Right renal cortex interstitium (tissue), 3 donors: Measurements from ENCODE around the gene TMBIM6. TPM values are rescaled to one million over a fixed set of nuclear protein-coding genes. Genes with fewer than 3 reads are reported as not detected.

Source experiments
- DNase-seq, 3 donors: peaks; one replicate each; pipeline ENCODE4 v3.0.0-alpha.2; 2013; ENCODE audit warnings: low read depth in 3 of 3, low spot score in 2 of 3
- polyA plus RNA-seq, 3 donors: library from polyadenylated mRNA; unstranded; fragments of 120-200 nt; gene quantifications; one replicate each; pipeline ENCODE4 v1.2.1, GENCODE V29; 2013; ENCODE audit not compliant: insufficient read length in 3 of 3

Gene TMBIM6
- polyA plus RNA-seq, 3 donors: 778 to 791 (median 781) TPM

- DNase-seq: no peak
These were observed 54.3 kb downstream of the TMBIM6 start for GRCh38 chr12:49795654-49796105.

GRCh38 chr12:49796155-49796554 is 54.8 kb downstream of the TMBIM6 start:
- no peak for DNase-seq

DNA sequence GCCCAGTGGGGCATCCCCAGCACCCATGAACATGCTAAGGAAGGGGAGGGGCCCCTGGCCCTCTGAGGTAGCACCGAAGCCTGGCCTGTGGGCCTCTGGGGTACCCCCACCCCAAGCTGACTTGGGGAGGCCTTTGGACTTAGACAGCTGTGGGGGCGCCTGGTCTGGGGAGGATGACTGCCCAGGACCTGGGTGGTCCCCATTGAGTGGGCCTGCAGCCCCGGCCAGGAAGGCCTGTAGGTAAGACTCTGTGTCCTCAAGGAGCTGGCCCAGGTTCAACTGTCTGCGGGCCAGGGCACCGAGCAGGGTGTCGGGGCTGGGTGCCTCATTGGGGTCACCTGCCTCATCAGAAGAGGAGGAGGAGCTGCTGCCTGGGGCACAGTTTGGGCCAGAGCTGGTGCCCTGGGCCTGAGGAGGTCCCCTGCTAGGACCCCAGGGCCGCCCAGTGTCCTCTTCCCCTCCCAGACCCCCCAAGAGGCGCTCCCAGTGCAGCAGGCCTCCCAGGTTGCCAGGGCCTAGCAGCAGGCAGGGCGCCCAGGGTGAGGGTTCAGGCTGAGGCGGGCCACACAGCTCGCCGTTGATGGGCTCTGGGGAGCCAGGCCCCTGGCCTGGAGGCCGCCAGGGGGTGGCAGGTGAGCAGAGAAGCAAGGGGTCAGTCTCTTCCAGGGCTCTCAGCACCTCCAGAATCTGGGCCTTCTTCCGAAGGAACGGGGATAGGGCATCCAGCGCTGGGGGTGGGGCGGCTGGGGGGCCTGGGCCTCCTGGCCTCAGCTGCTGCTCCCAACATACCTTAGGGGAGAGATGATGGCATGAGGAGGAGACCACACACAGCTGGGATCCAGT is 55.5 kb downstream of the TMBIM6 start:
- DNase-seq: no peak

DNA sequence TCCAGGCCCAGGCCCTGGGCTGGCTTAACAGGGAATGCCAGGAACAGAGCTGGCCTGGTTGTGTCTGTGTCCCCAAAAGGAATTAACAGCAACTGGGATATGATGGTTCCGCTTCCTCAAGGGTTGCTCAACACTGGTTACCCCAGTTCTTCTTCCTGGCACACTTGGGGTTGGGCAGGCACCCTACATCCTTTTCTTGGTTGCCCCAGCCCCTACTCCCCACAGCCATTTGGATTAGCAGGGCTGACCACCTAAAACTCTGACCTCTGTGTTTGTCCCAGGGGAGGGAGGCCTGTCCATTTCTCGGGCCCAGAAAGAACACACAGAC is 56.1 kb downstream of the TMBIM6 start:
- DNase-seq: no peak

GRCh38 chr12:49798248-49798647 is 56.9 kb downstream of the TMBIM6 start:
- no peak for DNase-seq

DNA sequence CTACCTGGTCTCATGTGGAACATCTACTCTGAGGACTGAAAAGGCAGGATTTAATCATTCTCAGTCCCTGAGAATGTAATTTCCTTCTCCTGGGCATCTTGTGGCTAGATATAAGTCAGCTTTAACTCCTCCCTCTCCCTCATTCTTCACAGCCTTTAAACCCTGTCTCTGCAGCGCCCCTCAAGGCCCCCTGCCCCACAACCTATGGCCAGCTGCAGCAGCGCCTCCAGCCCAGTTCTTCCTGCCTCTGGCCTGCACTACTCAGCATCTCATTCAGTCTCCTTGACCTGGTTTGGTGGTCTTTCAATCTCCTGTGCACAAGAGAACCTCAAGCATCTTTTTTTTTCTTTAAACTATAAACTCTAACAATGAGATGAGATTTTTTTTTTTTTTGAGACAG is 57.6 kb downstream of the TMBIM6 start:
- no peak for DNase-seq

- no peak for DNase-seq
These were observed 59.2 kb downstream of the TMBIM6 start for GRCh38 chr12:49800421-49801140.

DNA sequence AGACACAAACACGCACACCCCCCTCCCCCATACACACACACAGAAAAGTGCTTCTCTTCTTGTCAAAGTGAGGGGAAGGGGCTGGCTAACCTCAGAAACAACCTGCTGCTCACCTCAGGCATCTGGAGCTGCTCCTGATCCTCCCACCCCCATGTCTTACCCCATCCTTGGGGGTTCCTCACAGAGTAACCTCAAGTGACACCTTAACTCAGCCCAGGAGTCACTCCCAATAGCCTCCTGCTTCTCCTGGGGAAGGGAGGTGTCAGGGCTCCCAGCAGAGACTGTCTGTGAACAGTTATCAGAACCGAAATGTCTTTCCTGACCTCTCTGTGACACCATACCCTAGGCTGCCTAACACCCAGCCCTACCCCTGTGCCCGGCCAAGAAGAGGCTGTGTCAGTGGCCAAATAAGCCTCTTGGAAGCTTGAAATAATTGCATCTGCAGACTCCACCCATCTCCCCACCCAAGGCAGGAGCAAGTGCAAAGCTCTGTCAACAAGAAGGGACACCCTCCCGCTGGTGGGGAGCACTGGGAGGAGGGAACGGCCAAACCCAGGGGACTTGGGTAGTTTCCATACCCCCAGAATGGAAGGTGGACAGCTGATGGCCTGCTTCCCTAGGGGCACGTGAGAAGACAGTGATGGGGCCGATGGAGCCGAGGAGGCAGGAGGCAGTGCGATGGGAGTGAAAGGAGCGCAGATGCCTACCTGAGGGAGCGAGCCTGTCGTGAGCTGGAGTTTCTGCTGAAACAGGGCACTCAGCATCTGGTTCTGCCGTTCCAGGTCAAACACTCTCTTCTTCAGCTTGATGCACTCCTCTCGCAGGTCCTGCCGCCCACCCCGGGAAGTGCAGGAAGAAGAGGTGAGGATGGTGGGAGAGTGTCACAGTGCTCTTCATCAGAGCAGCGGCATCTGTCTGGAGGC is 60.0 kb downstream of the TMBIM6 start:
- DNase-seq: no peak

DNA sequence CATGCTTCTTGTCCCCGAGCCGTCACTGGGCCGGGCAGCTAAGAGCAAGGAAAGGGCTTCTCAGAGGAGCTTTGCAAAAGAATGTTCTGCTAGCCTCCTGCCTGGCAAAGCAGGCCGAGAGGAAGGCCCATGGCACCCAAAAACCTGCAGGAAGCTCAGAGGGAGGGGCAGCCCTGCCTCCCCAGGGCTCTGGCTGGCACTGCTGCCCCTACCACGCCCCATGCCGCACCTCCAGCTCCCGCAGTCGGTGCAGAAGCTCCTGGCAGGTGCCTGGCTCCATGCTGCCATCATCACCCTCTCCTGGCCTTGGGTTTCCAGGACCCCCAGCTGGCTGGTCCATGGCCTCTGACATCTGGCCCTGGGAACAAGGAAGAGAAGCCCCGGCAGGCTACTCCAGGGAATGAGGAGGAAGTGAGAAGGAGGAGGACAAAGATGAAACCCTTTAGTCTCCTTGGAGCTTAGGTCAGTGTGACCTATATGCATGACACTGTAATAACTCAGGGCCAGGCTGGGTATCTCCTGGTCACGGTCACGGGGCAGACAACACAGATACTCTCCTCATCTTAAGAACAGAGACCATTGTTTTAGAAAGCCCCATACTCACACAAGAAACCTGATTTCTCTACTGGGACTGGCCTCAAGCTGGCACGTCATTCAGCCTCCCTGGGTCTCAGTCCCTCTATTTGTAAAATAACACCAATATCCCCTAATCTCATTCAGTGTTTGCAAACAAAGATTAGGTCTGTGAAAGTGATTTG is 62.5 kb downstream of the TMBIM6 start:
- no peak for DNase-seq

- no peak for DNase-seq
These were observed 63.5 kb downstream of the TMBIM6 start for GRCh38 chr12:49804821-49805220.

DNA sequence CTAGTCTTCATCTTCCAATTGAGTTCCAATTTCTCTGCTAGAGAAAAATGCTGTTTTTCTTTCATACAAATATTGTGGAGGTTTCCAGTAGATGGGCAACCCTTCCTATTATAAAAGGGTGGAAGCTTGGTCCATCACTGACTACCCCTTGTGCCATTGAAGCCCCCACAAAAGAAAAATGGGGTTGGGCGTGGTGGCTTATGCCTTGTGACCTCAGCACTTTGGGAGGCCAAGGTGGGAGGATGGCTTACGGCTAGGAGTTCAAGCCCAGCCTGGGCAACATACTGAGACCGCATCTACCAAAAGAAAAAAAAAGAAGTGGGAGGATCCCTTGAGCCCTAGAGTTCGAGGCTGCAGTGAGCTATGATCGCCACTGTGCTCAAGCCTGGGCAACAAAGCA is 64.1 kb downstream of the TMBIM6 start:
- DNase-seq: no peak

- no peak for DNase-seq
These were observed 65.0 kb downstream of the TMBIM6 start for GRCh38 chr12:49806321-49806813.

- DNase-seq: no peak
These were observed 65.5 kb downstream of the TMBIM6 start for GRCh38 chr12:49806877-49807276.

- no peak for DNase-seq
These were observed 66.7 kb downstream of the TMBIM6 start for GRCh38 chr12:49807991-49808580.

DNA sequence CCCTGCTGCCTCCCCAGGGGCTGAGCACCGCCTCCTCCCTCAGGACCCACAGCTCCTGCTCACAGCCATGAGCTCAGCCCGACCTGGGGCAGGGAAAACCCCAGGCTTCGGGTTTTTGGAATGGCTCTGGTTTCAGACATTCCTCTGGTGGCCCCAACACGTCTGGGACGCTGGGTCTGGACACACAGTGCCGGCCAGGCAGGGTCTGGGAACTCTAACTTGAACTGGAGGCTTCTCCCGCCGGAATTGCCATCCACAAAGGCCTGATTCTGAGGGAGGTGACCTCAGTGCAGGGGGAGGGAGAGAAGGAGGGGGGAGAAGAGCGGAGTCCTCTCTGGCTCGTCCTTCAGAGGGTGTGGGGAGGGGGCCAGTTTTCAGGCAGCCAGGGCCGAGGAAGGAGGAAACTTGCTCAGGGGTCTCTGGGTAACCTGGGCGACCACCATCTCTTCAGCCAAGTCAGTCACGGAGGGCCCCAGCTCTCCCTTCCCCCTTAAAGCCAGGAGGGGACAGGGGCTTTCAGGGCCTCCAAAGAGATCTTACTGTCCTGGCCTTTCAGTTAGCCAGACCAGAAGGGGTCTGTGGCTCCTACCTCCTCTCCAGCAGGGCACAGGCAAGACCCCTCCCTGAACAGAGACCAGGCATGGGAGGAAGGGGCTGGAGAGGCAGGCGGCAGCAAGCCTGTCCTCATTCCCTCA is 67.5 kb downstream of the TMBIM6 start:
- DNase-seq: no peak

- no peak for DNase-seq
These were observed 68.1 kb downstream of the TMBIM6 start for GRCh38 chr12:49809381-49809905.

GRCh38 chr12:49809906-49810389 is 68.6 kb downstream of the TMBIM6 start:
- DNase-seq: no peak

DNA sequence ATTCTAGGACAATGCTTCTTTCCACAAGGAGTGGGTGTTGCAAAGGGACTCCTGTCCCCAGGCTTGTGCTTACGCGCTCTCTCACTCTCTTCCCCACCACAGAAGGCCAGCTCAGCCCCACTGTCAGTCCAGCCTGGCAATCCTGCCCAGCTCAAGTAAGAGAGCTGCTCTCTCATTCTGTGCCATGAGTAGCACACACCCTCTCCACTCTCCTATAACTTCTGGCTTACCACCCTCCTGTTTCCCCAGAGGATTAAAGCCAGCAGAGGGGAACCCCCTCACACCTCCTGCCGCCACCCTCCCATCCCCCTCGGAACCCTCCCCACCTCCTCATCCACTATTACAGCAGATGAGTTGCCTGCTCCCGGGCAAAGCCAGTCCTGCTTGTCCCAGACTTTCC is 69.8 kb downstream of the TMBIM6 start:
- DNase-seq: no peak

DNA sequence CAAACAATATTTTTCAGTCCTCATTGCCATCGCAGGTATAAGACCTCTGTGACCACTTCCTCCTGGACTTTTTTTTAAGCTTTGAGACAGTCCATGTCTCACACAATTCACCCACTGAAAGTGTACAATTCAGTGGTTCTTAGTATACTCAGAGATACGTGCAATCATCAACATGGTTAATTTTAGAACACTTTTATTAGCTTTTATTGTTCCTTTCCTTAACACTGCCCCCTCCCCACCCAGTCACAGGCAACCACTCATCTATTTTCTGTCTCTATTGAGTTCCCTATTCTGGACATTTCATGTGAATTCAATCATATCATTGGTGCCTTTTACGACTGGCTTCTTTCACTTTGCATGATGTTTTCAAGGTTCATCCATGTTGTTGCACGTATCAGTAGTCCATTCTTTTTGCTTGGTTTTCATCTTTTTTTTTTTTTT is 70.6 kb downstream of the TMBIM6 start:
- no peak for DNase-seq
